Neuronal stem cell (in vitro differentiated cells): ENCODE measurements around the gene DHX16.
"Not testable (repeated sequence)": the region's sequence is repeated elsewhere in the genome, so short reads cannot be mapped to it uniquely, and the experiment has no call there.

Experiments
- DNase-seq: peaks from one replicate; pipeline ENCODE4 v3.0.0-alpha.2; 2013; ENCODE audit warnings: low spot score
- H2AFZ ChIP-seq: one replicate; pipeline ENCODE4 v1.6.1; 2013; ENCODE audit warnings: mild to moderate bottlenecking, low read length, inconsistent platforms
- H2AK5ac ChIP-seq: 2 replicates; pipeline ENCODE4 v1.6.1; 2013; ENCODE audit warnings: low read depth, mild to moderate bottlenecking, inconsistent platforms, low read length, moderate library complexity, mixed read lengths
- H2BK120ac ChIP-seq: 2 replicates; pipeline ENCODE4 v1.6.1; 2013; ENCODE audit warnings: low read depth, mild to moderate bottlenecking, inconsistent platforms, low read length, moderate library complexity, mixed read lengths
- H2BK12ac ChIP-seq: one replicate; pipeline ENCODE4 v1.6.1; 2013; ENCODE audit warnings: low read length, inconsistent platforms
- H2BK15ac ChIP-seq: 2 replicates; pipeline ENCODE4 v1.6.1; 2013; ENCODE audit warnings: mild to moderate bottlenecking, low read length, inconsistent platforms, mixed read lengths
- H2BK5ac ChIP-seq: one replicate; pipeline ENCODE4 v1.6.1; 2013; ENCODE audit warnings: inconsistent platforms, mild to moderate bottlenecking, low read length, moderate library complexity
- H3K14ac ChIP-seq: one replicate; pipeline ENCODE4 v1.6.1; 2013; ENCODE audit warnings: low read length, inconsistent platforms
- H3K18ac ChIP-seq: 2 replicates; pipeline ENCODE4 v1.6.1; 2013; ENCODE audit warnings: low read length, inconsistent platforms
- H3K23ac ChIP-seq: 2 replicates; pipeline ENCODE4 v1.6.1; 2013; ENCODE audit warnings: low read depth, mild to moderate bottlenecking, mixed read lengths, low read length, inconsistent platforms; ENCODE audit not compliant: poor library complexity
- H3K27ac ChIP-seq: replicated peaks from 3 replicates; pipeline ENCODE4 v1.5.1; 2013; ENCODE audit warnings: low read length, inconsistent platforms
- H3K27me3 ChIP-seq, 3 experiments: 2 replicates each; pipeline ENCODE4 v1.6.1; 2013; ENCODE audit warnings: low read length in 3 of 3, mild to moderate bottlenecking in 2 of 3, inconsistent platforms in 1 of 3, low read depth in 1 of 3, mixed read lengths in 1 of 3, moderate library complexity in 1 of 3; ENCODE audit not compliant: control insufficient read depth in 3 of 3, insufficient read depth in 3 of 3
- H3K36me3 ChIP-seq, 2 donors: replicated peaks in 1 of 2; 2 replicates each; pipeline ENCODE4 v1.6.1; 2013; ENCODE audit warnings: low read length in 2 of 2; ENCODE audit not compliant: control insufficient read depth in 2 of 2, insufficient read depth in 2 of 2
- H3K4ac ChIP-seq: 2 replicates; pipeline ENCODE4 v1.6.1; 2013; ENCODE audit warnings: inconsistent platforms, mild to moderate bottlenecking, low read length, moderate library complexity
- H3K4me1 ChIP-seq, 2 donors: 1 replicate in 1 of 2; 2 replicates in 1 of 2; pipeline ENCODE4 v1.6.1; 2013; ENCODE audit warnings: low read length in 2 of 2, low read depth in 1 of 2; ENCODE audit not compliant: control insufficient read depth in 2 of 2, insufficient read depth in 1 of 2
- H3K4me2 ChIP-seq: one replicate; pipeline ENCODE4 v1.6.1; 2013; ENCODE audit warnings: mild to moderate bottlenecking, low read length, inconsistent platforms; ENCODE audit not compliant: insufficient read depth, poor library complexity, severe bottlenecking
- H3K4me3 ChIP-seq, 2 donors: 2 replicates each; pipeline ENCODE4 v1.5.1; 2013; ENCODE audit warnings: low read length in 2 of 2, mild to moderate bottlenecking in 2 of 2, inconsistent platforms in 1 of 2, moderate library complexity in 1 of 2
- H3K79me1 ChIP-seq: one replicate; pipeline ENCODE4 v1.6.1; 2013; ENCODE audit warnings: low read depth, mild to moderate bottlenecking, inconsistent platforms, low read length, moderate library complexity
- H3K9ac ChIP-seq: one replicate; pipeline ENCODE4 v1.6.1; 2013; ENCODE audit warnings: mild to moderate bottlenecking, low read depth, low read length, inconsistent platforms; ENCODE audit not compliant: poor library complexity
- H3K9me3 ChIP-seq, 2 donors: replicated peaks in 1 of 2; 2 replicates each; pipeline versions ENCODE3 to v1.6.1; 2013; ENCODE audit warnings: low read length in 2 of 2, mild to moderate bottlenecking in 2 of 2, inconsistent platforms in 1 of 2, low read depth in 1 of 2, mixed read lengths in 1 of 2, moderate library complexity in 1 of 2; ENCODE audit not compliant: control insufficient read depth in 2 of 2, insufficient read depth in 1 of 2
- H4K8ac ChIP-seq: one replicate; pipeline ENCODE4 v1.6.1; 2013; ENCODE audit warnings: low read depth, mild to moderate bottlenecking, inconsistent platforms, low read length, moderate library complexity
- H4K91ac ChIP-seq: one replicate; pipeline ENCODE4 v1.6.1; 2013; ENCODE audit warnings: low read length, low read depth, mild to moderate bottlenecking, inconsistent platforms; ENCODE audit not compliant: poor library complexity
- WGBS, 2 donors: extraction: QIAGEN DNeasy Blood & Tissue Kit; methylation state at CpG; one replicate each; pipeline ENCODE4 v1.1.7; 2013; ENCODE audit warnings: missing lambda C conversion rate in 2 of 2, mixed read lengths in 1 of 2; ENCODE audit not compliant: insufficient read length in 2 of 2, insufficient replicate concordance in 1 of 2; ENCODE audit errors: extremely low coverage in 2 of 2; 5-methylcytosine and 5-hydroxymethylcytosine counted together

The DHX16 gene

DNA sequence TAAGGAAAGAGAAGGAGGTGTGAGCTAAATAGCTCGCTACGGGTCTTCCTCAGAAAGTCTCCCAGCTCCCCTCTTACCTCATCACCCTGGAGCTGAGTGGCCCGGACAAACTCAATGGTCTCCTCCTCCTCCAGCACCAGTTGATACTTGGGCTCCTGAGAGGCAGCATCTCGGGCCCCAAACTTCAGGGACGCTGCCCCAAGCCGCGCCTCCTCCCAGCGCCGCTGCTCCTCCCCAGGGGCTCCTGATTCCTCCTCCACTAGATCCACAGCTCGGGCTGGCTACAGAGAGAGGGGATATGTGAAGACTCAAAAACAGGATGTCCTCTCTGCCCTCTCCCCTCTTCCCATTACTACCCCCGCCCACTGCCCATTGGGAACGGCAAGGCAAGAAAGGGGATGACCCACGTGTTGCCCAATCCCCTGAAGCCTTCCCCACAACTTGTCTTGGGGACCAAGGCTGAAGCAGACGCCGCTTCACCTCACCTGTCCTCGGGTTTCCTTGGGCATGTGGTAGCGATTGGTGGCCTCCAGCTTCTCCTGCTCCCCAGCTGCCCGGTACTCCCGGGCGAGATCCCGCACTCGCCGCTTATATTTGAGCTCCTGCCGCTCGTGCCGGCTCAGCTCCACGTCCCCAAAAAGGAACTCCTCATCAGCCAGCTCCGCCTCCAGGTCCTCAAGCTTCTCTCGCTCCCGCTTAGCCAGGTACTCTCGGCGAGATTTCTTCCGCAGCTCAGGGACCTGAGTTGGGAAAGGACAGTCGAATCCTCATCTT, 7.6 kb downstream of the DHX16 start:
- no peak overlapping the region for H2BK15ac ChIP-seq
- H2BK120ac ChIP-seq, result no peak overlapping the region
- no peak overlapping the region for H4K8ac ChIP-seq
- H2AFZ ChIP-seq, result no peak overlapping the region
- H3K36me3 ChIP-seq, result peaks cover 41 to 86% of the 10 kb centered on the region in 2 donors
- no peaks in the 10 kb centered on the region for H3K4me1 ChIP-seq
- H2AK5ac ChIP-seq, result no peak overlapping the region
- H3K14ac ChIP-seq, result no peak overlapping the region
- no peaks in the 10 kb centered on the region for H3K27me3 ChIP-seq
- H3K9ac ChIP-seq, result peak overlapping the region; percentile 70
- no peak overlapping the region for H4K91ac ChIP-seq
- no peak overlapping the region for H2BK12ac ChIP-seq
- no CpG with 5 or more reads among the region's 34 CpGs for WGBS, 2 donors
- peaks cover 1% of the 10 kb centered on the region for H3K79me1 ChIP-seq
- no peak overlapping the region for H3K4me3 ChIP-seq
- no peak overlapping the region for H3K4ac ChIP-seq
- H3K4me2 ChIP-seq, result no peak overlapping the region
- no peak overlapping the region for H3K18ac ChIP-seq
- H3K9me3 ChIP-seq, result no peaks in the 10 kb centered on the region
- no peak overlapping the region for H3K27ac ChIP-seq
- no peak for DNase-seq
- no peak overlapping the region for H2BK5ac ChIP-seq
- H3K23ac ChIP-seq, result peak overlapping the region; percentile 43

DNA sequence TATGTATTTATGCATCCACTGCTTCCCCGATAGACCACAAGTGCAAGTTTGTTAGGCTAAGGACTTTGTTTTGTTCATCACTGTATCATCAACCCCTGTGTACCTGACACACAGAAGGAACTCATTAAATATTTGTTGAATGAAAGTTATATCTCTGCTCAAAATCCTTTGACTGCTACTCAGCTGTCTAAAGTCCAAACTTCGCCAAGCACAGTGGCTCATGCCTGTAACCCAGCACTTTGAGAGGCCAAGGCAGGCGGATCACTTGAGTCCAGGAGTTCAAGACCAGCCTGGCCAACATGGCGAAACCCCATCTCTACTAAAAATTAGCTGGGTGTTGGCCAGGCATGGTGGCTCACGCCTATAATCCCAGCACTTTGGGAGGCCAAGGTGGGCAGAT, 14.9 kb downstream of the DHX16 start:
- H3K4ac ChIP-seq, H2BK5ac ChIP-seq, H2AK5ac ChIP-seq, H3K27me3 ChIP-seq, H4K8ac ChIP-seq, H2BK15ac ChIP-seq, H3K9ac ChIP-seq, H3K9me3 ChIP-seq, H3K4me2 ChIP-seq, H2BK12ac ChIP-seq, H3K23ac ChIP-seq, H3K4me1 ChIP-seq, H3K79me1 ChIP-seq, H3K18ac ChIP-seq, H4K91ac ChIP-seq, H2AFZ ChIP-seq, H3K4me3 ChIP-seq, H2BK120ac ChIP-seq, H3K14ac ChIP-seq, DNase-seq, H3K27ac ChIP-seq: not testable (repeated sequence)
- no CpG with 5 or more reads among the region's 5 CpGs for WGBS, 2 donors
- H3K36me3 ChIP-seq, result peaks cover 61 to 89% of the 10 kb centered on the region in 2 donors

DNA sequence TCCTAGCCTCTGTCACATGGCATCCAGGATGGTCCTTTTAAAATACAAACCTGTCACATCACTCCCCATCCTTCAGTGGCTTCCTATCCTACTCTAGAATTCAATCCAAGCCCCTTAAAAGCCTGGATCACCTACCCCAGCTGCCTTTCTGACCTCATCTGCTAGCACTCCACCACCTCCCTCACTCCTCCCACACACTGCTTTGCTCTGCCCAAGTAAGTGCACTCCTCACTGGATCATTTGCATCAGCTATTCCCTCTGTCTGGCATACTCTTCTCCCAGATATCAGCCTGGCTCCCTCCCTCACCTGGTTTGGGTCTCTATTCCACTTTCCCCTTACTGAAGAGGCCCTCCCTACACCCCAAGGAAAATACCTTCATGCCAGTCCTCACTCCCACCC, 15.4 kb downstream of the DHX16 start:
- no peak for DNase-seq
- H3K18ac ChIP-seq, result no peak overlapping the region
- no peaks in the 10 kb centered on the region for H3K9me3 ChIP-seq
- no peak overlapping the region for H2AFZ ChIP-seq
- H3K4me1 ChIP-seq, result no peaks in the 10 kb centered on the region
- H3K14ac ChIP-seq, result no peak overlapping the region
- H2BK15ac ChIP-seq, result no peak overlapping the region
- H4K91ac ChIP-seq, result no peak overlapping the region
- H3K27me3 ChIP-seq, result no peaks in the 10 kb centered on the region
- H3K9ac ChIP-seq, result no peak overlapping the region
- H3K4me2 ChIP-seq, result no peak overlapping the region
- H2BK5ac ChIP-seq, result no peak overlapping the region
- H3K4ac ChIP-seq, result no peak overlapping the region
- H3K4me3 ChIP-seq, result no peak overlapping the region
- peaks cover 2% of the 10 kb centered on the region for H3K79me1 ChIP-seq
- H2BK12ac ChIP-seq, result no peak overlapping the region
- H3K27ac ChIP-seq, result no peak overlapping the region
- H4K8ac ChIP-seq, result no peak overlapping the region
- no peak overlapping the region for H2BK120ac ChIP-seq
- no peak overlapping the region for H3K23ac ChIP-seq
- no peak overlapping the region for H2AK5ac ChIP-seq
- H3K36me3 ChIP-seq, result peaks cover 60 to 89% of the 10 kb centered on the region in 2 donors

DNA sequence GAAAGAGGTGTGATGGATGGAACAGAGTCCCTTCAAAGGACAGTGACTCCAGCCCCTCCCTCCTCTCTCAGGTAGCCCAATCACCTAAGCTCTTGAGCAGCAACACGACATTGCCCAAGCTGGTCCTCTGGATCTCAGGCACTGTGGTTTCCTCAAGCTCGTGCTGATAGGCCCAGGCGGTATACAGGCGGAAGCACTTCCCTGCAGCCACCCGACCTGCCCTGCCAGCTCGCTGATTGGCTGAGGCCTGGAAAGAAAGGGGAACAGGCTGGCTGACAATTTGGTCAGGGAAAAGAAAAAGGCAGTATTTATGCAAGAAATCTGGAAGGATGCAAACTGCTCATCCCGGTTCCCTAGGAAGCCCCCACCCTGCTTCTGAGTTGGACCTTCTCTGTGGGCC, 16.3 kb downstream of the DHX16 start:
- Histone ChIP-seq H3K14ac (no peak overlapping the region), H4K8ac (no peak overlapping the region), H3K9ac (peak overlapping the region; percentile 15), H2AFZ (no peak overlapping the region), H4K91ac (no peak overlapping the region), H3K4me2 (no peak overlapping the region), H3K4me3 (no peak overlapping the region), H3K4ac (no peak overlapping the region), H2AK5ac (no peak overlapping the region), H2BK120ac (no peak overlapping the region), H3K18ac (no peak overlapping the region), H2BK12ac (no peak overlapping the region), H3K4me1 (no peaks in the 10 kb centered on the region), H3K36me3 (peaks cover 59 to 89% of the 10 kb centered on the region in 2 donors), H2BK5ac (no peak overlapping the region), H3K27me3 (no peaks in the 10 kb centered on the region), H2BK15ac (no peak overlapping the region), H3K79me1 (peaks cover 2% of the 10 kb centered on the region), H3K23ac (no peak overlapping the region), H3K27ac (no peak overlapping the region), H3K9me3 (no peaks in the 10 kb centered on the region)
- DNase-seq, result no peak
- no CpG with 5 or more reads among the region's 7 CpGs for WGBS, 2 donors
